Measurements from ENCODE around the gene FBXW8.

GRCh38 chr12:116934908-116935705, 24.4 kb downstream of the FBXW8 start:
- no peak for TF ChIP-seq POLR2AphosphoS5 (IDR thresholded peaks at IDR 0.05; ENCODE audit: low read depth, low read length)
- TF ChIP-seq TAF1 (IDR thresholded peaks at IDR 0.05; ENCODE audit: borderline replicate concordance, insufficient read depth, low read length): no peak
